Right atrium auricular region (tissue), 2 donors: Measurements from ENCODE around the gene PDZD2. TPM values are rescaled to one million over a fixed set of nuclear protein-coding genes. Genes with fewer than 3 reads are reported as not detected.

Experiments
- DNase-seq: peaks from one replicate; pipeline ENCODE4 v3.0.0-alpha.2; 2019; ENCODE audit warnings: low spot score
- H3K27ac ChIP-seq, 2 donors: fragments of 200-600 bp; sonication (generic); 1 replicate in 1 of 2; 2 replicates in 1 of 2; pipeline ENCODE4 v1.5.1; 2016 to 2019
- H3K27me3 ChIP-seq, 2 donors: fragments of 200-600 bp; sonication (generic); one replicate each; pipeline versions ENCODE4 v1.5.1 to v1.6.0; 2017 to 2019
- H3K36me3 ChIP-seq: fragments of 200-600 bp; sonication (generic); one replicate; pipeline ENCODE4 v1.5.1; 2016
- H3K4me1 ChIP-seq, 2 donors: fragments of 200-600 bp; sonication (generic); one replicate each; pipeline versions ENCODE4 v1.5.1 to v1.6.0; 2017 to 2019
- H3K4me3 ChIP-seq, 2 donors: fragments of 200-600 bp; sonication (generic); 1 replicate in 1 of 2; 2 replicates in 1 of 2; pipeline ENCODE4 v1.5.1; 2017 to 2019; ENCODE audit warnings: mild to moderate bottlenecking in 1 of 2, moderate library complexity in 1 of 2
- H3K9me3 ChIP-seq, 2 donors: fragments of 200-600 bp; sonication (generic); one replicate each; pipeline ENCODE4 v1.5.1; 2019
- total RNA-seq, 2 donors: library from RNA; depleted of rRNA; stranded (reverse); fragments of >200 nt; gene quantifications; one replicate each; pipeline ENCODE4 v1.1.0, GENCODE V29; 2016
- TF ChIP-seq, protein P1 (sequence below), 2 donors: fragments of 200-600 bp; sonication (generic); IDR thresholded peaks; one replicate each; pipeline ENCODE4 v1.5.1; 2019; ENCODE audit warnings: antibody characterized with exemption in 2 of 2

The PDZD2 gene
- total RNA-seq, 2 donors from 2014 or later, result 79.5 to 86.4 TPM

GRCh38 chr5:31645420-31646081 lies 6.6 kb downstream of the PDZD2 start:
- peaks cover 0 to 62% of the 10 kb centered on the region in 2 donors for H3K4me1 ChIP-seq
- no peak overlapping the region for H3K4me3 ChIP-seq

DNA sequence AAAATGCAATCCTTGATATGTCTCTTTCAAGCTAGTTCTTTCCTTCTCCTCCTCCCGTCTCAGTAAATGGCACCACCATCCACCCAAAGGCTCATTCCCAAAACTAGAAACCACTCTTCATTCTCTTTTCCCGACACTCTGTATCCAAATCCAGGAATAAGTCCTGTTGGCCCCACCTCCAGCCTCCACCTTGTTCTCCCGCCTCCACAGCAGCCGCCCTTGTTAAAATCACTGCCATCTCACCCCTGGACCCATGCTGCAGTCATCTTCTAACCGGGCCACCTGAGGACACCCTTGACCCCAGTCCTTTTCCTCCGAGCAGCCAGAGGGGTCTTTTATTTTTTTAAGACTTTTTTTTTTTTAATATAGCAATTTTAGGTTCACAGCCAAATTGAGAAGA lies 9.4 kb downstream of the PDZD2 start:
- Histone ChIP-seq H3K4me3 (no peak overlapping the region), H3K36me3 (no peaks in the 10 kb centered on the region), H3K27me3 (no peaks in the 10 kb centered on the region), H3K9me3 (no peaks in the 10 kb centered on the region), H3K4me1 (peaks cover 0 to 38% of the 10 kb centered on the region in 2 donors), H3K27ac (no peak overlapping the region)
- TF ChIP-seq, protein P1, sequence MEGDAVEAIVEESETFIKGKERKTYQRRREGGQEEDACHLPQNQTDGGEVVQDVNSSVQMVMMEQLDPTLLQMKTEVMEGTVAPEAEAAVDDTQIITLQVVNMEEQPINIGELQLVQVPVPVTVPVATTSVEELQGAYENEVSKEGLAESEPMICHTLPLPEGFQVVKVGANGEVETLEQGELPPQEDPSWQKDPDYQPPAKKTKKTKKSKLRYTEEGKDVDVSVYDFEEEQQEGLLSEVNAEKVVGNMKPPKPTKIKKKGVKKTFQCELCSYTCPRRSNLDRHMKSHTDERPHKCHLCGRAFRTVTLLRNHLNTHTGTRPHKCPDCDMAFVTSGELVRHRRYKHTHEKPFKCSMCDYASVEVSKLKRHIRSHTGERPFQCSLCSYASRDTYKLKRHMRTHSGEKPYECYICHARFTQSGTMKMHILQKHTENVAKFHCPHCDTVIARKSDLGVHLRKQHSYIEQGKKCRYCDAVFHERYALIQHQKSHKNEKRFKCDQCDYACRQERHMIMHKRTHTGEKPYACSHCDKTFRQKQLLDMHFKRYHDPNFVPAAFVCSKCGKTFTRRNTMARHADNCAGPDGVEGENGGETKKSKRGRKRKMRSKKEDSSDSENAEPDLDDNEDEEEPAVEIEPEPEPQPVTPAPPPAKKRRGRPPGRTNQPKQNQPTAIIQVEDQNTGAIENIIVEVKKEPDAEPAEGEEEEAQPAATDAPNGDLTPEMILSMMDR (IDR thresholded peaks at IDR 0.05), result no peak
- no peak for DNase-seq

More at GRCh38 chr5:31645420-31646081, 6.6 kb downstream of the PDZD2 start:
- TF ChIP-seq, protein P1 (IDR thresholded peaks at IDR 0.05), result no peak
- Histone ChIP-seq H3K27me3 (no peaks in the 10 kb centered on the region), H3K27ac (peak overlapping the region; percentile 69 to 82), H3K36me3 (no peaks in the 10 kb centered on the region), H3K9me3 (no peaks in the 10 kb centered on the region)
- DNase-seq, result no peak

GRCh38 chr5:31651241-31651640 lies 12.3 kb downstream of the PDZD2 start:
- Histone ChIP-seq H3K27ac (no peak overlapping the region), H3K4me1 (peaks cover 0 to 22% of the 10 kb centered on the region in 2 donors), H3K36me3 (no peaks in the 10 kb centered on the region)

DNA sequence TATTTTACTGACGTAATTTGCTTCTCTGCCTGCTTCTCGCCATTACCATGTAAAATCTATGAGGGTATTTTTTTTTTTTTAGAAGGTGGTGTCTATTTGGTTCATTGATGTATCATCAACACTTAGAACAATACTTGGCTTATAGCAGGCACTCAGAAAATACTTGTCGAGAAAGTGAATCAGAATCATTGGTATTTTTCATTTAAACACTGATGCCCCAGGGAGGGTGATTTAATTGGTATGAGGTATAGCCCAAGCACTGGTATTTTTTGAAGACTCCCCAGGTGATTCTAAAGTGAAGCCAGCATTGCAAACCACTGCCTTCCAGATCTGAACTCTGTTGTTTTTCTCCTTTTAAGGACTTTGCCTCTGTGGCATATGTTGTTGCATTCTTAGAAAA lies 16.6 kb downstream of the PDZD2 start:
- Histone ChIP-seq H3K4me1 (peaks cover 0 to 19% of the 10 kb centered on the region in 2 donors), H3K36me3 (no peaks in the 10 kb centered on the region), H3K27ac (no peak overlapping the region), H3K4me3 (no peak overlapping the region), H3K27me3 (no peaks in the 10 kb centered on the region), H3K9me3 (no peaks in the 10 kb centered on the region)
- TF ChIP-seq, protein P1 (IDR thresholded peaks at IDR 0.05), result no peak
- DNase-seq, result no peak

More at GRCh38 chr5:31651241-31651640, 12.3 kb downstream of the PDZD2 start:
- no peaks in the 10 kb centered on the region for H3K9me3 ChIP-seq
- no peak for DNase-seq
- TF ChIP-seq, protein P1 (IDR thresholded peaks at IDR 0.05), result no peak
- H3K4me3 ChIP-seq, result no peak overlapping the region
- no peaks in the 10 kb centered on the region for H3K27me3 ChIP-seq

DNA sequence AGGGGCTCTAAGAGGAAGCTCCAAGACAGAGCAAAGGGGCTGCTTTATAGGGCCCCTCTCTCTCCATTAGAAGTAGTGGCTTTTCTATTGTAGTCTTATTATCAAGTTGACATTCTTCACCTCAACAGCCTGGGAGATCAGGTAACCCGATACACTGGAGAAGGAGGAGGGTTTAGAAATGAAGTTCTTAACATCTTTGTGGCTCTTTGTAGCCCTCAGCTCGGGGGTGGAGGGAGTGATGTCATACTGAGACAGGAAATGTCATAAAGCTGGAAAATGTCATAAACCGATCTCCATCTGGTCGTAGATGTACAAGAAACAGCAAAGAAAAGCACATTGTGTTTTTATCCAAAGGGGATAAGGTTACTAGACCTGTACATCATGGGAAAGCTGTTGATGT lies 17.9 kb downstream of the PDZD2 start:
- no peaks in the 10 kb centered on the region for H3K36me3 ChIP-seq
- no peaks in the 10 kb centered on the region for H3K9me3 ChIP-seq
- no peak overlapping the region for H3K27ac ChIP-seq
- TF ChIP-seq, protein P1 (IDR thresholded peaks at IDR 0.05), result no peak
- peaks cover 0 to 25% of the 10 kb centered on the region in 2 donors for H3K4me1 ChIP-seq
- no peak overlapping the region for H3K4me3 ChIP-seq
- H3K27me3 ChIP-seq, result no peaks in the 10 kb centered on the region
- DNase-seq, result no peak
